CD4-positive, alpha-beta T cell treated with Interferon alpha-2 for 1 hour (primary cell): Measurements from ENCODE around the gene SMCO3.

ENCODE experiments used
- DNase-seq, 2 donors: peaks; one replicate each; pipeline ENCODE4 v3.0.0-alpha.2; 2020 to 2022

Gene SMCO3

DNA sequence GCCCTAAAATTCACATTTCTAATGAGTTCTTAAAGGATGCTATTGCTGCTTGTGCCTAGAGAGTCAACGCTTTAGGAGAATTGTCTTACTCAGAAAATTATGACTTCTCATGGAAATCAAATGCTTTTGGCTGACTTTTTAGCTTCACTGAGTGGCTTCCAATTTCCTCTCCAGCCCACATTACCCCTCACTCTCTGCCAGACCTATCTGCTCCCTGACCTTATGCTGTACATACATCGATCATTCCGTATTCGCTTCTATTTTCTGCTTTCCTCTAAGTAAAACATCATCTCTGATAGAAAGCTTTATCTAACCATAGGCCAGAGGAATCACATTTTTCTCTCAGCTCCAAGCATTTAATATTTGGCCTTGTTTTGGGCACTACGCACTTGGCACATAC lies 12.5 kb upstream of the SMCO3 start:
- DNase-seq = no peak

DNA sequence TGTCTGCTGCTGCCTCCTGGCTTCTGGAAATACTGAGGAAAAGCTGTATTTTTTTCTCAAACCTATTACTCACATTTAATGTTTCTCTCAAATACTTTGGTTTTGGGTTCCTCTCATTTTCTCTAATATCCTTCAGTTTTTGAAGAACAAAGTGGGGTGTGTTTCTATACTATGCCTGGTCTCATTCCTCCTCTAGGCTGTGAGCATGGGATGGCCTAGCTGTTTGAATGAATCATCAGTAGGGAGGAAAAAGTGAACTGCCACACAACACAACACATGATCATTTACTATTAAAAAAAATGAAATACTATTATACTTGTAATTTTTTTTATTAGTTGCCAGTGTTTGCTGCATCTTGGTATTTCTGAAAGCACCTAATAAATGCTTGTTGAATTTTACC lies 11.3 kb upstream of the SMCO3 start:
- no peak for DNase-seq

DNA sequence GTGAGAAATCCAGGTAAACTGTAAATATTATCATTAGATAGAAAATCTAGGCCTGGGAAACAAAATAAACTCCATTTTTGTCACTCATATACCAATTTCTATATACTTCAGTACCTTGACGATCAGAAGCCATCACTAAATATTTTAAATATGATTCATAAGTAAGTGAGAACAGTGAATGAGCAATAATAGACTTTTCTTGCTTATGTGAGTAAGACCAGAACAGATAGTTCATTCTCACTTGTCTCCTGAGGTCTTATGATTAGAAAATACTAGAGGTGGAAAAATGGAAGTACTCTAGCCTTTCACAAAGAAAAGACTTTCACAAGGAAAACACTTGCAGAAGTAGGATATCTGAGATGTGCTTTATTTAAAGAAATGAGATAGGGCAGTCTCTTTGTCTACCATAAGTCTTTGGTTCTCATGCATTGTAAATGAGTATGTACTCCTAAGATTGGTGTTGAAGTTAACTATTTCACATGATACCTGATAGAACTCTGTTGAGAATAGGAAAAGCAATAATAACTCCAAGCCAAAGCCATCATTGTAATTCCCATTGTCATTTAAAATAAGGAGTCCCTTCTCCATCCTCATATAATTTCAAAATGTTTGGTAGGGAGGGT lies 10.1 kb upstream of the SMCO3 start:
- DNase-seq = no peak

DNA sequence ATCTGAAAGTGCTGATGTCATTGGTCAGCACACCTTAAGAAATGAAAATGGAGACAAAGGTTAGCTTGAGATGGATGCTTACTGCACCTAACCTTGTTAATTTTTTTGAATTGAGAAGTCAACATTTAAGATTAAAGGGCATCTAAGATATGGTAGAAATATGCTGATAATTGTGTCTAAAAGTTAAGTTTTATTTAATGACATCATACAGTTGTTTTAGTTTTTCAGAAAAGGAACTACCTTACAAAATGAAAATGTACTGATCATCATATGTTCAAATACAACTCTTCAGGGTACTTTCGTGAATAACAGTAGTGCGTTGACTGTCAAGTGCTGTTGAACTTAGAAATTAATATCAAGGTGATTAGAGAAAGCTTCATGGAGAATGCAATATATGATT lies 2.5 kb downstream of the SMCO3 start:
- no peak for DNase-seq

DNA sequence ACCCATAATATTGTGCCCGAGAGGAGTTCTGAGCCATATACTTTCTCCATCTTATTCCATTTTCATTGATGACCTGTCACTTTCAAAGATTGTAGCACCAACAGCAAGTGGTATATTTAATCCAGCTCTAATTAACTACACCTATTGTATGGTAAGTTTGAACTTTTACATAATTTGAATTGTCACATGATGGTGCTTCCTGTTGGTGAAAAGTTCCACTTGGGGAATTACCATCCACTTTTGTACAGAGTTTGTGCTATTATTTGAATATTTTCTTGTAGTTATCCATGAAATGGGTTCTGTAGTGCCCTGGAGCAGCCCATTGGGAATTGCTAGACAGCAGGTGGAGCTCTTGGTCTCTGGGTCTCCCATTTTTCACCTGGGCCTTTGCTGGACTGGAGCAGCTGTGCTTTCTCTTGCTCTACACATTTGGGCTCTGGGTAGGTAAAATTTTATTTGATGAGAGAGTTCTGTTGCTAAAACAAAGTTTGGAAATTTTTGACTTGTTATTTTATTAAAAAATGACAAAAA lies 3.0 kb downstream of the SMCO3 start:
- no peak for DNase-seq

DNA sequence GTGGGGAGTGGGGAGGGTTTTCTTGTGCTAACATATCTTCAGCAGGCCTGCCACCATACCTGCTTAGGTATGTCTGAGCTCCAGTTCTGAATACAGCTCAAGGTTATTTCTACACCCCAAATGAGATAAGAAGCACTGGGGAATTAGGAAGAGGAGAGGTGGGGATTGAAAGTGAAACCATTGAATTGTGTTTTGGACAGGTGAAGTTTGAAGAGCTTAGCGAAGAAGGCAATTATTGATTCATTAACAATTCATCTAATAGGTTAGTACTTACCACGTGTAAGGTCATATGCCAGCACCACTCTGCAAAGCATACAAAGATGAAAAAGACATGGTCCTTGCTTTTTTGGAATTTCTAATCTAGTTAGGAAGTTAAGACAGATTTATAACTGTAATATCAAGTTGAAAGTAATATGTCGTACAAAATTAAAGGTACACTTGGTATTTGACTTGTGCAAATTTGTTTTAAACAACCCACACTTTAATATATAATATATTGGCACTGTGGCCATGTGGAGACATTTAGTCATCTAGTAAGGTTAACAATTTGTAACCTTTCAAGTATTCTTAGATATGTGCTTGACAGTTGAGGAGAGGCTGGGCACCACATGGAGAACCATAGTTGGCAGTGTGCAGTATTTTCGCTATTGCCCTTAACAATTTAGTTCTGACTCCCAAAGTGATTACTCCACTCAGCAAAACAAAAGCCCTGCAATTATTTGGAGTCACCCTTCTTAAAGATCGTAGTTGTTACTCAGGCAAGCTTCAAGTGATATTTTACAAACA lies 3.6 kb downstream of the SMCO3 start:
- DNase-seq = no peak

DNA sequence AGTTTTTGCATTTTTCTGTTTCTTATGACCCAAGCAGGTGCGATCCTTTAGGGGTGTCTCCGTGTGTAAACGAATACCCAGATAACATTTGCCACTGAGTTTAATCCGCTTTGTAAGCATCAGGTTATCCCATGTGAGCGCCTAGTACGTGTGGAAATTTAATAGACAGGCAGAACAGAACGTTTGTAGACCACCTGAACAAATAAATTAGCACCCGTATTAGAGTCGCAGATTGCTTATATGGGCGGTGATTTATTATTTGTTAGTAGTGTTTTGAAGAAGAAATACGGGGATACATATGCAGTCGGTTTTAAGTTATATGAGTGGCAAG lies 10.2 kb downstream of the SMCO3 start:
- no peak for DNase-seq

DNA sequence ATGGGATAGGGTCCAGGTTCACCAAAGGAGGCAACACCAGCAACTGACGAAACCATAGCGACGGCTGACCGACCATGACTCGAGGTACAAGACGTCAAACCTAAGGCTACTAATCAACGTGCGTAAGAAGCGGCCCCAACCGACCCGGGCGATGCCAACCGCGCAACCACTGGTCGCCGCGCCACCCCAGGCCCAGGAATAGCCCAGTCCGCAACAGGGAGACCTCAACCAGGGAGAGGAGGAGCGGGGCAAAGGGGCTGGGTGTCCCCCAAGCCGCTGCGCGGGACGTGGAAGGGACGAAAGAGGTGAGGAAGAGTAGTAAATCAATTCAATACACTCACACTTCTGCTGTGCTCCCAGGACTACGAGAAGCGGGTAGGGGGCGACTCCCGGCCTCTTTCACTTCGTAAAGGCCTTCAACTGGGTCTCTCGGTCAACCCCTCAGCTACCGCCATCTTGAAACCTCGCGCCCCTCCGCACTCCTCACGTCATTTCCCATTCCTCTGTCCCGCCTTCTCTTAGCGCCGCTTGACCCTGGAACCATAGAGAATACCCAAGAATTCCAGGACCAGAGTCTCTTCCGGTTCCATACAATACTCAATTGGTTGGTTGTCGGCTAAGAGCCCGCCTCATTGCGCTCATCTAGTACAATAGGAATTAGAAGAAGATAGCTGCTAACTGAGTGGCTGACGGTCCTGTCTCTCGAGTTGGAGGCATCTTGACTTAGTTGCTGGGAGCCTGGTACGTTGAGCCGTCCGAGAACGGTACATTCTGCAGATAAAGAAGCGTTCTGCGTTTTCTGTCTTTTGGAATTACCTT lies 10.8 kb downstream of the SMCO3 start, which contains the start of the genes C12orf60 and WBP11:
TSS of gene C12orf60 (plus strand) at position 660 of the 819 bp plus-strand sequence. CDS start 19,266 bp downstream, outside the sequence.
TSS of gene WBP11 (minus strand) at position 468 of the 819 bp plus-strand sequence. CDS start 2,095 bp downstream, outside the sequence.
- peak; percentile 94 to 96 for DNase-seq

DNA sequence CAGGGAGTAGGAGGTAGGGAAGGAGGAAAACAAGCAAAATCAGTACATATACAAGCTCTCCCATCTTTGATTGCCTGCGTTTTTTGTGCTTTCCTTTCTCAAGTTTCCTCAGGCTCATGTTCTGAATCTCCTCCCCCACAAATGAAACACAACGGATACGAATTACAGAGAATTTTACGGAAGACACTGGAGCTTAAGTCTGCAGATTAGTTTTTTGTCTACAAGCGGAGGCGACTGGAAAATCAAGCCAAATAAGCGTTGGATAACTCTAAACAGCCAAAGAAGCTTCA lies 11.3 kb downstream of the SMCO3 start:
- DNase-seq = no peak

DNA sequence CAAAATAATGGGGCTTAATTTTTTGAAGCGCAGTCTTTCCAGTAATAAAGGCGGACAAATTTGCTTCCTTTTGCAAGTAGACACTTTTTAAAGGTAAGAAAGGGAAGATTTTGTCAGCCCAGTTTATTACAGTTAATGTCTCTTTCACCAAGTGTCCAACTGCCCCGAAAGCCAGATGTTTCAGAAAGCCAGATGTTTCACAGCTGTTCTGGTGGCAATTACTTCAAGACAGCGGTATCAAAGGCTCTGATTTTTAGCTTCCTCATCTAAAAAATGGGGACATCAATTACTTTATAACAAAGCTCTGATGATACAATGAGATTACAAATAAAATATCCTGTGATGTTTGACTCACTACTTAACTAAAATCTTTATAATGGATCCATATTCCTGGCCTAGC lies 11.7 kb downstream of the SMCO3 start:
- DNase-seq = no peak

DNA sequence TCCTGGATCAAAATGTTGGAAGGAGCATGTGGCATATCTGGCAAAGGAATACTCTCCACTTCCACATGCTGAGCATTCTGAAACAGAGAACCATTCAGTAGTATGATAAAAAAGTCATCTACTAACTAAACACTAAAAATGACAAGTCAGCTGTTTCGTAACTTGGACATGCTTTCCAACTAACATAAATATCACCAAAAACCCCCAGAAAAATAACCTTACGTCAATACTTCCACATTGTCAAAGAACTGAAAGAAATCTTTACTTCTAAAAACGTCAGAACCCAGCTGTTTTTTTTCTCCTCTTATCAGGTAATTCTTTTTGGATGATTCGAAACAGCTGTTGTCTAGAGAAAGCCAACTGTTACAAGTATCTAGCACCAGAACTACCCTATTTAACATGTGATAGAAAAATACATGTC lies 18.9 kb downstream of the SMCO3 start:
- DNase-seq = no peak

DNA sequence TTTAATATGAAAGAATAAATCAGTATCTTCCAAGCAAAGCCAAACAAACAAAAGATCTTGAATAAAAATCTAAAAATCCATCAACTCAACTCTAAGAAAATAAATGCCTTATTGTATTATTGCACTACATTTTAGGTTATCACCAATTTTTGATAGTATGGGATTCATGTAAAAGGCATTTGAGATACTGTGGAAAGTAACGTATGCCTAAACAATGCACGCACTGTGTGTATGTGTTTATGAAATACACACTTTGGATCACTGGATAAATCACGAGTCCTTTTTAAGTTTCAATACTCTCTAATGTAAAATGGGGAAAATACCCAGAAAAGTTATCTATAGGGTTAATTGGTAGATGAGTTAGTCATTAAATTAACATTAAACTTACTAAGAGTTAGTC lies 28.4 kb downstream of the SMCO3 start:
- no peak for DNase-seq

DNA sequence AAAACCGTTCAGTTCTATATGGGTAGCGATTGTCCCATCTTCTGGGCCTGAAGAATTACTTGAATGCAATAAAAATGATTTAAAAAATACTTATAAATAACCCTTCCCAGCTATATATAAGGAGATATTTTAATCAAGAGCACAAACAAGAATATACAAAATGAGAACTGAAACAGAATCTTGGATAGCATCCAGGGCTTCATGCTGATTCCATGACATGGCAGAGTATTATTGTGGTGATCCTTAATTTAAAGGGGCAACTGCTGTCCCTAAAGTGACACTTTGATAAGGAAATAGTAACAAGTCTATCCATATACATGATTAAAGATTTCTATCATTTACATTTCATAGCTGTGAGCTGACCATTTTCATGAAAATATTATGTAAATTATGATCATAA lies 29.5 kb downstream of the SMCO3 start:
- no peak for DNase-seq

DNA sequence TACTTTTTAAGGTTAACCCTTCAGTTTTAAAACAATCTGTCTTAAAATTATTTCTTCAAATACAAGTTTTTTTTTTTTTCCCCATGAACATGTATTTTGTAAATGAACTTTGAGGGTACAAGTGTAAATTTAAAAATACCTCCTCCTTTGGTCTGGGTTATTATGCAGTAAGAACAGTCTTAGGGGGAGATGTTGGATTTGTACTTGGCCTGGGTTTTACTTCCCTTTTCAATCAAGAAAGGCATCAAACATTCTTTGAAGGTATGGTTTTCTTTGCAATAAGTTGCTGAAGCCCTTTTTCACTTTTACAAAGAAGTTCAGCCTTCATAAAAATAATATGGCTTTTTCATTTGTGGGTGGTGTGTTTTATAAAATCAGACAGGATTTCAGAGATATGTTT lies 31.2 kb downstream of the SMCO3 start:
- no peak for DNase-seq

DNA sequence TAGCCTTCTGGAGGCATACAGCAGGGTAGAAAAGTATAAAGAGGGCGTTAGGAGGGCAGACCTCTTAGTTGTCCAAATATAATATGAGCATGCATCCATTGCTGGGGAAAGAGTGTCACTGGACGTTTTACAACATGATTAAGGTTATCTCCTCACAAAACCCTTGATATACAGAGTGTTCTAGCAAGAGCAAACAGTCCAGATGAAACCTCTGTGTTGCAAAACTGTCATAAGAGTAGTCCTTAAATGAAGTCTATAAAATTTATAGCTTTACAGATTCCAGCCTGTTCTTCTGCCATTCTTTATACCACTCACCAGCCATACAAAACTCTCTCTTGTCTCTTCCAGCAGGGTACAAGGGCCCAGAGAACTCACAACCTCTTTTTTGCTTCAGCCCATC lies 32.4 kb downstream of the SMCO3 start:
- no peak for DNase-seq

DNA sequence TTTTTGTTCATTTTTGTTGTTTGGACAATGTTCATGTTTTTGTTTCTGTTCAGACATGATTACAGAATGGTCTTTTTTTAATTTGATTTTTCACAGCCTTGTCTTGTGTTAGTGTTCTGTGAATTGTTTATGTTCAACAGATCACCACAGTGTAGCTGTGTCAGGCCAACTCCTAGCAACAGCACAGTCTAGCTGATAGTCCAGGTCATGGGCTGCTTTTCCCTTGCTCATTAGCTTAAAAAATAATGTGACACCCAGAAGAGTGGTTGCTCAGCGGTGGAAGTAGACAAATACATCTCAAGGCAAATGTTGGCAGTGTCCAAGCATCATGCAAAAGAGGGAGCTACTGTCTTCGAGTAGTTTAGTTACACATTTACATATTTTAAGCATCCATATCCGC lies 33.1 kb downstream of the SMCO3 start:
- DNase-seq = no peak

DNA sequence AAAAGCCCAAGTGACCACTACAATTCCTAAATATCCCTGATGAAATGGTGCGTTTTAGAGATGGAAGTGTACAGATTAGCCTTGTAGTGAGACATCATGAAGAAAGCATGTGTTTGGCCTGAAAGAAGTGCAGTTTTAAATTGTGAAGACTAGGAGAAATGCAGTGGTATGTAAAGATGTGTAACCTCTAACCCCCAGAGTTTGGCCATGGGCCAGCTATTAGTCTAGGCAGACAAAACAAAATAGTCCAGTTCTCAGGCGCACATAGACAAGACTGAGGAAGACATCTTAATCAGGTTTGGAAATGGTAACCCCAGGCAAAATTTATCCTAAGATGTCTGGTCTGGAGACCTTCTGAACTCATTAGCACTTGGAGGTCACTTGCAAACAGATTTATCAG lies 34.1 kb downstream of the SMCO3 start:
- no peak for DNase-seq

DNA sequence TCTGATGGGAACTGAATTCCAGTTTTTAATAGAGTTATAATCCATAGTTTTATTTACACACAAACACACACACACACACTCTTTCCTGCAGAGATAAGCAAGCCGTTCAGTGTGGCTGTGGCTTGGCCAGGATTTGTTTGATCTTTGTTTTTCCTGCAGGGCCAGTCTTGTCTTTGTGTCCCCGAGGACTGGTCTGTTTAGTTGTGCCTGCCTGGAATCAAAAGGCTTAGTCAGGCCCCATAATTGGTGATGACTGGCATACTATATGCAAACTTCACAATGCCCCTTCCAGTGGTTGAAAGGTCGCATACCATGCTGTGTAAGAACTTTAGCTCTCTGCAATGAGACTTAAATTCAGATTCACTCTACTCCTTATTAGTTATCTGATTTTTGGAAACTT lies 36.7 kb downstream of the SMCO3 start:
- no peak for DNase-seq

DNA sequence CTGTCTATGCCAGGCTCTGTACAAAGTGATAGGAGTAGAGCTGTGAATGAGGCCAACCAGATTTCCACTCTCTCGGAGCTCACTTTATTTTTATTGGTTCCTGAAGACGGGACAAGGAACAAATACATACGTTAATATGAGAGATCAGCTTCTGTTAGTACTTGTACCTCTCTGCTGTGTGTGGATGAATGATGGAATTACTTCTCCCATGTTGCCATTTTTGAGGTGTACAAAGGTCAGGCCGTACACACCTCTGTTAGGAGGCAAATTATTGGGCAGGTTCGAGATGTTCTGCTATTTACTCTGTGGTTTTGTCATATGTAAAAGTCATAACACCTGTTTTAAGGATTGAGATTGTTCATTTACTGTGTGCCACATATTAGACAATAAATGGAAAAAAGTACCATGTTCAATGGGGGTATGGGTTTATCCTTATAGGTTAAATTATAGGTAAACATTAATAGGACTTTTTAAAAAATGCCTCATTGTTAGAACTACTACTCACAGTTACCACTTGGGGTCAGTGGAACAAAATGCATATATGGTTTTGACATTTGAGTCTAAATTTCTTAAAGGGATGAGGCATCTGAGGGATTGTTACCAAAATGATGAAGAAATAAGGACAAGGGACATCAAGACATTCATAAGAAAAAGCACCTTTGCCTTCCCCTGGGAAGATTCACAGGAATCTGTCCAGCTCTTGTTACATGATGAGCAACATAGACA lies 37.6 kb downstream of the SMCO3 start:
- DNase-seq = peak in 1 of 2 donors; percentile 32

DNA sequence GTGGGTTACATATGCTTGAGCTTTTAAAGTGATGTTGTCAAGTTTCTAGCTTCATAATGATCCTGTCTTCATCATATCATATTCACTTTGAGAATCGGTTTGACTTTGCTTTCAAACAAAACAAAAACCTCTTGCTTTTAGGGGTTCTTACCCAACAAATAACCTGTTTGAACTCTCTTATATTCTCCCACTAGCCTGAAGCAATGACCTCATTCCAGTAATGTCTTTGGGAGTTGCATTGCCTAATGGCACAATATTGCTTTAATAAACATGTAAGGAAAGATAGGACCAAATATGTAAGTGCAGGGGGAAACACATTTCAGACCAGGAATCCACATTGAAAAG lies 38.4 kb downstream of the SMCO3 start:
- DNase-seq = no peak

DNA sequence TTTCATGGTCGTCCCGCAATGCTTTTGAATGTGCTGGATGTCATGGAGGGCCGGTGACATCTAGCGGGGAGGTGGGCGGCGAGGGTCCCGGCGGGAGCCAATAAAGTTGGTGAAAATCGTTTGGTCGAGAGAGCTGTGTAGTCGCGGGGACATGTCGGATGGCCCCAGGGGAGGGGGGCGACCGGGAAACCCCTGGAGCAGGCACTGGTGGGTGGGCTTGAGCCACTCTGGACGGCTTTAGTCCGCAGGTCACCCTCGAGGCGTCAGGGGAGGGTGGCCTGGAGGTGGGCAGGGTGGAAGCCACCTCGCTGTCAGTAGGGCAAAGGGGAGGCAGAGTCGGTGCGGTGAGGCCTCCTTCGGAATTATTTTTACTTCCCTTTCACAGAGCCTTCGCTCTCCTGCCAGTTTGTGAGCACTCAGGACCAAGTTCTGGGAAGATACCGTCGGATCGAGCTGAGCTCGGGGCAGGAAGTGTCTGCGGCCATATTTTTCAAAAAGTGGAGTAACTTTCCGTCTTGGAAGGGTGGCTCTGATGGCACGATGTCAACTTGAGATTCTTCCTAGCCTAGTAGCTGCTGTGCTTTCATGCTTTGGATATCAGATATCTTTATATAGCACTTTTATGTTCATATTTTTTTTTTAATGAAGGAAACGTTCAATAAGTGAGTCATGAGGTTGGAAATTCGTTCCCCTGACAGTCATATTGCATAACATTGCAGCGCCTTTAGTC lies 38.9 kb downstream of the SMCO3 start:
- DNase-seq = peak; percentile 15 to 41
